Heart right ventricle (tissue), 16 donors: ENCODE data around the gene GRIN2A. TPM values are rescaled to one million over a fixed set of nuclear protein-coding genes. Genes with fewer than 3 reads are reported as not detected.

Experiments used
- ATAC-seq, 8 donors: fragments of 200-7000 bp; cut with Tn5 transposase; one replicate each; pipeline ENCODE4 v1.9.1; 2020; ENCODE audit warnings: mild to moderate bottlenecking in 8 of 8, moderate library complexity in 8 of 8, moderate number of reproducible peaks in 1 of 8
- DNase-seq, 2 donors: peaks; one replicate each; pipeline ENCODE4 v3.0.0-alpha.2; 2020
- H3K27ac ChIP-seq, 10 donors: fragments of 200-600 bp; sonication (generic) in 2 of 10; one replicate each; pipeline versions ENCODE4 v1.5.0 to v1.8.0; 2020 to 2022; ENCODE audit warnings: mild to moderate bottlenecking in 3 of 10
- H3K27me3 ChIP-seq, 7 donors: fragments of 200-600 bp; one replicate each; pipeline ENCODE4 v1.8.0; 2021 to 2022; ENCODE audit warnings: mild to moderate bottlenecking in 2 of 7
- H3K36me3 ChIP-seq, 9 donors: fragments of 200-600 bp; sonication (generic) in 1 of 9; one replicate each; pipeline versions ENCODE4 v1.5.0 to v1.8.0; 2020 to 2022; ENCODE audit warnings: mild to moderate bottlenecking in 2 of 9
- H3K4me1 ChIP-seq, 9 donors: fragments of 200-600 bp; sonication (generic) in 1 of 9; one replicate each; pipeline versions ENCODE4 v1.5.0 to v1.8.0; 2020 to 2022; ENCODE audit warnings: mild to moderate bottlenecking in 4 of 9
- H3K4me3 ChIP-seq, 10 donors: fragments of 200-600 bp; sonication (generic) in 2 of 10; one replicate each; pipeline versions ENCODE4 v1.5.0 to v1.8.0; 2020 to 2022; ENCODE audit warnings: mild to moderate bottlenecking in 7 of 10, moderate library complexity in 2 of 10
- H3K9me3 ChIP-seq, 11 donors: fragments of 200-600 bp in 10 of 11; sonication (generic) in 2 of 11; one replicate each; pipeline versions ENCODE4 v1.5.0 to v1.8.0; 2013 to 2022; ENCODE audit warnings: mild to moderate bottlenecking in 2 of 11, control low read depth in 1 of 11, moderate library complexity in 1 of 11
- WGBS, 2 donors: extraction: QIAGEN DNeasy Blood & Tissue Kit; methylation state at CpG; one replicate each; pipeline ENCODE4 v1.1.7; 2013; ENCODE audit warnings: inconsistent platforms in 1 of 2; 5-methylcytosine and 5-hydroxymethylcytosine counted together
- intact Hi-C, 10 donors: fragments of 100-400 bp; cut with DNase I; formaldehyde crosslinking; loops; one replicate each; pipeline versions ENCODE4 v1.11.1 to v1.14.2; 2022
- polyA plus RNA-seq, 2 donors: library from polyadenylated mRNA; stranded (reverse); fragments of 200-250 nt; gene quantifications; one replicate each; pipeline ENCODE4 v1.2.3, GENCODE V29; 2013
- total RNA-seq, 10 donors: library from RNA; stranded (reverse); fragmentation: NEBNext Ultra II Directional in 3 of 10; extraction: Animal tissue kit (Norgen Biotek cat#: 25700) in 3 of 10; gene quantifications; one replicate each; pipeline versions ENCODE4 v1.2.1 to v1.2.4, GENCODE V29; 2021 to 2023
- TF ChIP-seq, protein P1 (sequence below), 9 donors: fragments of 200-600 bp; sonication (generic) in 2 of 9; IDR thresholded peaks; one replicate each; pipeline versions ENCODE4 v1.5.0 to v1.8.0; 2021 to 2022; ENCODE audit warnings: antibody characterized with exemption in 9 of 9, mild to moderate bottlenecking in 5 of 9, moderate library complexity in 1 of 9
- donor health status: Arrhythmogenic right ventricular cardiomyopathy.
- donor health status: ischemic (EF 13 %, LVEDD 7.1; RV severe dilation, severe dysfunction).
- donor health status: healthy with polysubstance abuse.
- donor health status: DM: no; HTN: yes; CAD: no.
- donor health status: DM: no; HTN: no; CAD: no.
- donor health status: ischemic (EF 25% LVEDD 6.9; RV normal size, moderate dysfunction).
- donor health status: ischemic (EF 25% LVEDD 5.7; RV mildly dilated, moderate dysfunction).
- donor health status: healthy.
- donor health status: DM: yes; HTN: yes; CAD: no.
- donor health status: Ischemic cardiomyopathy.
- donor health status: ischemic (EF 35%, LVEDD 5.7; RV mildly dilated, moderate dysfunction).
- donor health status: nonischemic (EF 11% LVEDD 7.7; RV severe dilation, severe dysfunction).
- donor health status: DM: yes; HTN: yes; CAD: no.
- donor health status: PGD.
- donor health status: ischemic (EF 29% LVEDD 5.4; RV normal size, mild dysfunction).
- donor health status: nonischemic (EF 23%, LVEDD 6.1; RV moderate dilation, normal function).

The GRIN2A gene
- total and polyA plus RNA-seq, 12 donors: 0.01 to 11.7 (median 4.7) TPM

GRCh38 chr16:10083301-10083700 lies 98.9 kb downstream of the GRIN2A start:
- Histone ChIP-seq H3K4me3 (no peak overlapping the region), H3K27me3 (no peaks in the 10 kb centered on the region), H3K9me3 (peaks cover 0 to 3% (median 0%) of the 10 kb centered on the region in 11 donors), H3K36me3 (no peaks in the 10 kb centered on the region), H3K4me1 (peaks cover 5 to 51% (median 23%) of the 10 kb centered on the region in 9 donors), H3K27ac (no peak overlapping the region)
- DNase-seq (no peak), ATAC-seq (no peak)
- TF ChIP-seq, protein P1, sequence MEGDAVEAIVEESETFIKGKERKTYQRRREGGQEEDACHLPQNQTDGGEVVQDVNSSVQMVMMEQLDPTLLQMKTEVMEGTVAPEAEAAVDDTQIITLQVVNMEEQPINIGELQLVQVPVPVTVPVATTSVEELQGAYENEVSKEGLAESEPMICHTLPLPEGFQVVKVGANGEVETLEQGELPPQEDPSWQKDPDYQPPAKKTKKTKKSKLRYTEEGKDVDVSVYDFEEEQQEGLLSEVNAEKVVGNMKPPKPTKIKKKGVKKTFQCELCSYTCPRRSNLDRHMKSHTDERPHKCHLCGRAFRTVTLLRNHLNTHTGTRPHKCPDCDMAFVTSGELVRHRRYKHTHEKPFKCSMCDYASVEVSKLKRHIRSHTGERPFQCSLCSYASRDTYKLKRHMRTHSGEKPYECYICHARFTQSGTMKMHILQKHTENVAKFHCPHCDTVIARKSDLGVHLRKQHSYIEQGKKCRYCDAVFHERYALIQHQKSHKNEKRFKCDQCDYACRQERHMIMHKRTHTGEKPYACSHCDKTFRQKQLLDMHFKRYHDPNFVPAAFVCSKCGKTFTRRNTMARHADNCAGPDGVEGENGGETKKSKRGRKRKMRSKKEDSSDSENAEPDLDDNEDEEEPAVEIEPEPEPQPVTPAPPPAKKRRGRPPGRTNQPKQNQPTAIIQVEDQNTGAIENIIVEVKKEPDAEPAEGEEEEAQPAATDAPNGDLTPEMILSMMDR (IDR thresholded peaks at IDR 0.05): no peak
- intact Hi-C loops: no loop called here
- 73 to 80% methylated on average over 5 of the region's 5 CpGs for WGBS, 2 donors

GRCh38 chr16:10081201-10081940 lies 100.9 kb downstream of the GRIN2A start:
- H3K4me1 ChIP-seq: peaks cover 5 to 38% (median 23%) of the 10 kb centered on the region in 9 donors
- no peak overlapping the region for H3K4me3 ChIP-seq
- no peak for ATAC-seq
- intact Hi-C loops: no loop called here
- H3K36me3 ChIP-seq: no peaks in the 10 kb centered on the region
- peaks cover 0 to 2% (median 0%) of the 10 kb centered on the region in 7 donors for H3K27me3 ChIP-seq
- TF ChIP-seq, protein P1 (IDR thresholded peaks at IDR 0.05): no peak
- no peak overlapping the region for H3K27ac ChIP-seq
- 97% methylated on average over 1 of the region's 1 CpG for WGBS, 2 donors
- peaks cover 0 to 7% (median 0%) of the 10 kb centered on the region in 11 donors for H3K9me3 ChIP-seq
- DNase-seq: no peak

DNA sequence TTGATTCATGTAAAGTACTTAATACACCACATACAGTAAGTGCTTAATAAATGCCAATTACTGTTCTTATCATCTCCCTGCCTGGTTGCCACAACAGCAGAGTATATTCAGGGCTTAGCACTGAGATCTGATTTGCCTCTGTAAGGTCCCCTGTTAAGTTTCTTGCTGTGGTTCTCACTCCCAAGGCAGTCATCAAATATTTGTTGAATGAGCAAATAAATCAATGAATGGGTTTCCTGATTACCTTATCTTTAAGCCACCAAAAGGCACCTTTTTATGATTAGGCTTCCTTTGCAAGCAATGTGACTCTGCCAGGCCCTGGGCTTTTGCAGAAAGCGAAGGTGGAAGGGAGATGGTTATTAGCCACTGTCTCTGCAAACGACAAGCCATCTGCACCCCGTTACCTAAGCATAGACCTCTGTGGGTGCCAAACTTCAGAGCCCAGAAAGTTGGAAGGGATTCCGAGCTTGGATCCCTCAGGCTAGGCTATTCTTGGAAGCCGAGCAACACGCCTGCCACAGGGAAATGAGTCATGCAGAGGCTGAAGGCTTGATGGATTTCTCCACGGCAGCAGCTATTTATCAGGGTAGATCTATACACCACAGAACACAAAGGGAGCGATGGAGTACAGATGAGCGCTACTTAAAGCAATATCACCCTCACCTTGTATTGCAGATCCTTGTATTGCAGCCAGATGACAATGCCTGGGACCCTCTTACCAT lies 102.0 kb downstream of the GRIN2A start:
- peaks cover 0 to 4% (median 0%) of the 10 kb centered on the region in 7 donors for H3K27me3 ChIP-seq
- H3K4me3 ChIP-seq: no peak overlapping the region
- no peaks in the 10 kb centered on the region for H3K36me3 ChIP-seq
- peaks cover 0 to 7% (median 0%) of the 10 kb centered on the region in 11 donors for H3K9me3 ChIP-seq
- intact Hi-C loops: no loop called here
- DNase-seq: peak; percentile 25 to 55
- H3K27ac ChIP-seq: peak overlapping the region in 3 of 10 donors; percentile 20 to 44 (median 30)
- H3K4me1 ChIP-seq: peaks cover 5 to 27% (median 18%) of the 10 kb centered on the region in 9 donors
- 9 to 12% methylated on average over 9 of the region's 9 CpGs for WGBS, 2 donors
- ATAC-seq: peak; percentile 85 to 97 (median 92)
- TF ChIP-seq, protein P1 (IDR thresholded peaks at IDR 0.05): no peak

GRCh38 chr16:10078541-10078949 lies 103.7 kb downstream of the GRIN2A start:
- no peak overlapping the region for H3K4me3 ChIP-seq
- 55 to 59% methylated on average over 7 of the region's 7 CpGs for WGBS, 2 donors
- ATAC-seq (no peak), DNase-seq (no peak)
- H3K4me1 ChIP-seq: peaks cover 5 to 27% (median 17%) of the 10 kb centered on the region in 9 donors
- no peaks in the 10 kb centered on the region for H3K36me3 ChIP-seq
- no peak overlapping the region for H3K27ac ChIP-seq
- TF ChIP-seq, protein P1 (IDR thresholded peaks at IDR 0.05): no peak
- H3K27me3 ChIP-seq: peaks cover 0 to 8% (median 0%) of the 10 kb centered on the region in 7 donors
- peaks cover 0 to 7% (median 0%) of the 10 kb centered on the region in 11 donors for H3K9me3 ChIP-seq
- intact Hi-C loops: no loop called here
